GM06990 (cell line): Measurements from ENCODE around the gene COMT.

Experiments
- DNase-seq: peaks from one replicate; pipeline ENCODE4 v3.0.0-alpha.2; 2011; ENCODE audit not compliant: insufficient read length; ENCODE audit errors: extremely low read depth
- H3K27me3 ChIP-seq: replicated peaks from 2 replicates; pipeline ENCODE4 v1.6.0; 2011; ENCODE audit warnings: low read length; ENCODE audit not compliant: control insufficient read depth, insufficient read depth
- H3K36me3 ChIP-seq: 2 replicates; pipeline ENCODE4 v1.5.1; 2011; ENCODE audit warnings: low read length; ENCODE audit not compliant: control insufficient read depth, insufficient read depth
- H3K4me3 ChIP-seq: replicated peaks from 2 replicates; pipeline ENCODE4 v1.5.1; 2011; ENCODE audit warnings: low read depth, mild to moderate bottlenecking, control low read depth, low read length
- TF ChIP-seq, protein P1 (sequence below): IDR thresholded peaks from 2 replicates; pipeline ENCODE4 v1.5.1; 2011; ENCODE audit warnings: low read length, control low read depth, mild to moderate bottlenecking, inconsistent platforms; ENCODE audit not compliant: insufficient read depth, poor library complexity, severe bottlenecking

The COMT gene

DNA sequence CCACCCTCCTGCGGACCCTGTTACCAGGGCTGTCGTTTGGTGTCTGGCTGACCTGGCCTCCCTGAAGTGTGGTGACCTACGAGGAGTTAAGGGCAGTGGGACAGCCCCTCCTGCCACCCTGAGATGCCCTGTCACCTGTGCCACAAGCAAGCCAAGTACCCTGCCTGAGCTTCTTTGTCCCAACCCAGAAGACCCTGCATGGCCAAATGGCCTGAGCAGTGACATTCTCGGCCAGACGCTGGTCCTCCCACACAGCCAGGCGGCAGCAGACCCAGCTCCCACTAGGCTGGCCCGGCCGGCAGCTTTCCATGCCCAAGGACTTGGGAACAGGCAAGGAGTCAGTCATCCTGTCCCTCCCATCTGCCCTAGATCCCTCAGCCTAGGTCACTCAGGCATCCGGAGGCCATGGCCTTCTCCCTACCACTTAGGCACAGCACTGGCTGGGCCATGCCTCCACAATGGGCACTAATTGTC lies 67.5 kb downstream of the COMT start:
- Histone ChIP-seq H3K36me3 (no peaks in the 10 kb centered on the region), H3K4me3 (no peak overlapping the region), H3K27me3 (no peaks in the 10 kb centered on the region)
- no peak for DNase-seq
- TF ChIP-seq, protein P1, sequence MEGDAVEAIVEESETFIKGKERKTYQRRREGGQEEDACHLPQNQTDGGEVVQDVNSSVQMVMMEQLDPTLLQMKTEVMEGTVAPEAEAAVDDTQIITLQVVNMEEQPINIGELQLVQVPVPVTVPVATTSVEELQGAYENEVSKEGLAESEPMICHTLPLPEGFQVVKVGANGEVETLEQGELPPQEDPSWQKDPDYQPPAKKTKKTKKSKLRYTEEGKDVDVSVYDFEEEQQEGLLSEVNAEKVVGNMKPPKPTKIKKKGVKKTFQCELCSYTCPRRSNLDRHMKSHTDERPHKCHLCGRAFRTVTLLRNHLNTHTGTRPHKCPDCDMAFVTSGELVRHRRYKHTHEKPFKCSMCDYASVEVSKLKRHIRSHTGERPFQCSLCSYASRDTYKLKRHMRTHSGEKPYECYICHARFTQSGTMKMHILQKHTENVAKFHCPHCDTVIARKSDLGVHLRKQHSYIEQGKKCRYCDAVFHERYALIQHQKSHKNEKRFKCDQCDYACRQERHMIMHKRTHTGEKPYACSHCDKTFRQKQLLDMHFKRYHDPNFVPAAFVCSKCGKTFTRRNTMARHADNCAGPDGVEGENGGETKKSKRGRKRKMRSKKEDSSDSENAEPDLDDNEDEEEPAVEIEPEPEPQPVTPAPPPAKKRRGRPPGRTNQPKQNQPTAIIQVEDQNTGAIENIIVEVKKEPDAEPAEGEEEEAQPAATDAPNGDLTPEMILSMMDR, result no peak

- H3K27me3 ChIP-seq, result no peaks in the 10 kb centered on the region
- TF ChIP-seq, protein P1, result no peak
- H3K4me3 ChIP-seq, result no peak overlapping the region
- DNase-seq, result no peak
- no peaks in the 10 kb centered on the region for H3K36me3 ChIP-seq
Observed at GRCh38 chr22:20009582-20010306, 68.2 kb downstream of the COMT start.

GRCh38 chr22:20010307-20011122 lies 68.9 kb downstream of the COMT start:
- no peaks in the 10 kb centered on the region for H3K36me3 ChIP-seq
- DNase-seq, result no peak
- TF ChIP-seq, protein P1, result no peak
- no peaks in the 10 kb centered on the region for H3K27me3 ChIP-seq
- no peak overlapping the region for H3K4me3 ChIP-seq

- DNase-seq, result no peak
- Histone ChIP-seq H3K4me3 (no peak overlapping the region), H3K36me3 (no peaks in the 10 kb centered on the region), H3K27me3 (no peaks in the 10 kb centered on the region)
- TF ChIP-seq, protein P1, result no peak
Observed at GRCh38 chr22:20011123-20011992, 69.8 kb downstream of the COMT start.

- no peak for DNase-seq
- TF ChIP-seq, protein P1, result no peak
- Histone ChIP-seq H3K36me3 (no peaks in the 10 kb centered on the region), H3K27me3 (no peaks in the 10 kb centered on the region), H3K4me3 (no peak overlapping the region)
Observed at GRCh38 chr22:20011993-20012740, 70.6 kb downstream of the COMT start.
